ENCODE results near the gene RUNDC3A. TPM values are rescaled to one million over a fixed set of nuclear protein-coding genes. Genes with fewer than 3 reads are reported as not detected.
A peak's percentile ranks its signal among the peaks of the same experiment; 100 is the strongest.

Gene RUNDC3A
- total RNA-seq, 2 experiments from 2014 or later, result 0.17 TPM; not detected in 1

- Mint-ChIP-seq H3K27me3 (ENCODE audit: low read depth) (peaks cover 29% of the 10 kb centered on the region), H3K36me3 (ENCODE audit: low read depth) (peaks cover 5% of the 10 kb centered on the region), H3K4me1 (ENCODE audit: low read depth) (peaks cover 11% of the 10 kb centered on the region), H3K27ac (no peak overlapping the region), H3K9me3 (no peaks in the 10 kb centered on the region), H3K4me3 (peak overlapping the region; percentile 65)
- intact Hi-C loops (cut with micrococcal nuclease), result no loop called here
- CTCF ChIA-PET, result interaction anchor here (0.9 to 2.2 kb wide), 2 partner anchors 31 to 84 kb away, joined by 4 to 8 read pairs; partner anchors contain the start of gene GRN
- peak; percentile 56 for DNase-seq
Measured at GRCh38 chr17:44314869-44315661, 6.7 kb downstream of the RUNDC3A start.

- Mint-ChIP-seq H3K4me1 (ENCODE audit: low read depth) (peaks cover 10% of the 10 kb centered on the region), H3K9me3 (no peaks in the 10 kb centered on the region), H3K4me3 (peak overlapping the region; percentile 48), H3K36me3 (ENCODE audit: low read depth) (peaks cover 5% of the 10 kb centered on the region), H3K27me3 (ENCODE audit: low read depth) (peaks cover 29% of the 10 kb centered on the region), H3K27ac (no peak overlapping the region)
- CTCF ChIA-PET, result interaction anchor here (0.9 to 2.2 kb wide), 4 partner anchors 15 to 321 kb away, joined by 3 to 8 read pairs (median 4); partner anchors contain the start of gene GRN
- intact Hi-C loops (cut with micrococcal nuclease), result no loop called here
- no peak for DNase-seq
Measured at GRCh38 chr17:44315760-44316731, 7.6 kb downstream of the RUNDC3A start.

- CTCF ChIA-PET, result interaction anchor here (1.1 to 2.2 kb wide), 3 partner anchors 28 to 167 kb away, joined by 3 to 8 read pairs (median 3); partner anchors contain the start of gene GRN
- Mint-ChIP-seq H3K27ac (no peak overlapping the region), H3K4me1 (ENCODE audit: low read depth) (peaks cover 14% of the 10 kb centered on the region), H3K4me3 (no peak overlapping the region), H3K27me3 (ENCODE audit: low read depth) (peaks cover 29% of the 10 kb centered on the region), H3K36me3 (ENCODE audit: low read depth) (peaks cover 6% of the 10 kb centered on the region), H3K9me3 (no peaks in the 10 kb centered on the region)
- no peak for DNase-seq
- intact Hi-C loops (cut with micrococcal nuclease), result no loop called here
Measured at GRCh38 chr17:44317545-44317944, 9.1 kb downstream of the RUNDC3A start.

- H3K4me1 Mint-ChIP-seq (ENCODE audit: low read depth), result peaks cover 20% of the 10 kb centered on the region
- H3K9me3 Mint-ChIP-seq, result no peaks in the 10 kb centered on the region
- DNase-seq, result no peak
Measured at GRCh38 chr17:44318077-44318892, 9.9 kb downstream of the RUNDC3A start.

GRCh38 chr17:44320066-44320465, 11.7 kb downstream of the RUNDC3A start:
- CTCF ChIA-PET, result interaction anchor here (1.2 kb wide), 1 partner anchor 11 kb away, joined by 3 read pairs; no protein-coding TSS in a partner anchor
- DNase-seq, result no peak
- Mint-ChIP-seq H3K9me3 (no peaks in the 10 kb centered on the region), H3K4me3 (no peak overlapping the region), H3K27me3 (ENCODE audit: low read depth) (peaks cover 20% of the 10 kb centered on the region), H3K27ac (no peak overlapping the region), H3K36me3 (ENCODE audit: low read depth) (peaks cover 6% of the 10 kb centered on the region), H3K4me1 (ENCODE audit: low read depth) (peaks cover 26% of the 10 kb centered on the region)
- intact Hi-C loops (cut with micrococcal nuclease), result no loop called here

More at GRCh38 chr17:44318077-44318892, 9.9 kb downstream of the RUNDC3A start:
- peaks cover 6% of the 10 kb centered on the region for H3K36me3 Mint-ChIP-seq (ENCODE audit: low read depth)
- peaks cover 27% of the 10 kb centered on the region for H3K27me3 Mint-ChIP-seq (ENCODE audit: low read depth)
- no peak overlapping the region for H3K4me3 Mint-ChIP-seq
- intact Hi-C loops (cut with micrococcal nuclease), result no loop called here
- CTCF ChIA-PET, result interaction anchor here (1.1 kb wide), 2 partner anchors 108 to 168 kb away, joined by 3 read pairs; no protein-coding TSS in a partner anchor
- H3K27ac Mint-ChIP-seq, result no peak overlapping the region

- Mint-ChIP-seq H3K9me3 (no peaks in the 10 kb centered on the region), H3K4me3 (no peak overlapping the region), H3K4me1 (ENCODE audit: low read depth) (peaks cover 24% of the 10 kb centered on the region), H3K27me3 (ENCODE audit: low read depth) (peaks cover 8% of the 10 kb centered on the region), H3K27ac (no peak overlapping the region), H3K36me3 (ENCODE audit: low read depth) (peaks cover 6% of the 10 kb centered on the region)
- intact Hi-C loops (cut with micrococcal nuclease), result no loop called here
- CTCF ChIA-PET, result no interaction called here
- DNase-seq, result no peak
Measured at GRCh38 chr17:44321246-44322120, 13.1 kb downstream of the RUNDC3A start.

- CTCF ChIA-PET, result no interaction called here
- Mint-ChIP-seq H3K27me3 (ENCODE audit: low read depth) (peaks cover 4% of the 10 kb centered on the region), H3K4me3 (no peak overlapping the region), H3K9me3 (no peaks in the 10 kb centered on the region), H3K36me3 (ENCODE audit: low read depth) (peaks cover 6% of the 10 kb centered on the region), H3K4me1 (ENCODE audit: low read depth) (peaks cover 26% of the 10 kb centered on the region), H3K27ac (no peak overlapping the region)
- intact Hi-C loops (cut with micrococcal nuclease), result no loop called here
- no peak for DNase-seq
Measured at GRCh38 chr17:44322236-44322895, 14.0 kb downstream of the RUNDC3A start.

- intact Hi-C loops (cut with micrococcal nuclease), result loop anchor here (1.0 to 2.0 kb wide), 2 partner anchors 113 to 182 kb away; partner anchors contain the start of gene HROB
- H3K27ac Mint-ChIP-seq, result no peak overlapping the region
- DNase-seq, result no peak
- no peaks in the 10 kb centered on the region for H3K9me3 Mint-ChIP-seq
- peak overlapping the region; percentile 83 for H3K4me3 Mint-ChIP-seq
- peaks cover 30% of the 10 kb centered on the region for H3K4me1 Mint-ChIP-seq (ENCODE audit: low read depth)
- H3K27me3 Mint-ChIP-seq (ENCODE audit: low read depth), result no peaks in the 10 kb centered on the region
- H3K36me3 Mint-ChIP-seq (ENCODE audit: low read depth), result peaks cover 6% of the 10 kb centered on the region
- CTCF ChIA-PET, result interaction anchor here (0.6 to 1.6 kb wide), 3 partner anchors 40 to 107 kb away, joined by 3 read pairs; partner anchors contain the start of gene FAM171A2
Measured at GRCh38 chr17:44323359-44324091, 15.1 kb downstream of the RUNDC3A start.

- Mint-ChIP-seq H3K27ac (no peak overlapping the region), H3K4me1 (ENCODE audit: low read depth) (peaks cover 30% of the 10 kb centered on the region), H3K4me3 (peak overlapping the region; percentile 83), H3K27me3 (ENCODE audit: low read depth) (no peaks in the 10 kb centered on the region), H3K36me3 (ENCODE audit: low read depth) (peaks cover 6% of the 10 kb centered on the region), H3K9me3 (no peaks in the 10 kb centered on the region)
- CTCF ChIA-PET, result interaction anchor here (0.9 to 1.6 kb wide), 3 partner anchors 103 to 114 kb away, joined by 3 read pairs; no protein-coding TSS in a partner anchor
- intact Hi-C loops (cut with micrococcal nuclease), result loop anchor here (1.0 to 2.0 kb wide), 2 partner anchors 113 to 183 kb away; partner anchors contain the start of gene HROB
- DNase-seq, result no peak
Measured at GRCh38 chr17:44324092-44324570, 15.7 kb downstream of the RUNDC3A start.
